GM11168 (cell line): ENCODE results near the gene ENPP5.
"Not testable (repeated sequence)": the region's sequence is repeated elsewhere in the genome, so short reads cannot be mapped to it uniquely, and the experiment has no call there.

Experiments
- in situ Hi-C: fragments of 300-500 bp; cut with MboI; formaldehyde crosslinking; loops from one replicate; pipeline ENCODE4 v1.12.0; 2022; ENCODE audit warnings: low sequenced_read_pairs; ENCODE audit not compliant: unreplicated experiment

Gene ENPP5

DNA sequence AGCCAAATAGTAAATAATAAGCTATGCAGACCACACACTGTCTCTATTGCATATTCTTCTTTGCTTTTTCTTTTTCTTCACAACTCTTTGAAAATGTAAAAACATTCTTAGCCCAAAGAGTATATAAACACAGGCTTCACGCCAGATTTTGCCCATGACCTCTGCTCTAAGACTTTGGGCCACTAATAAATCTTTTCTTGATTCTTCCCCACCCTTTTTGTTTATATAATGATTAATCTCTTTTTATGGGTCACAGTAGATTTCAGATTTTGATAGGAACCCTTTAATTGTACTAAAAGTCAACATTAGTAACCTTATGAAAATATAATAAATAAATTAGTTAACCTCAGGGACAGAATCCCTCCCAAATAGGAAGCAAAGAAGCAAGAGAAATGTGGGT is 15.8 kb upstream of the ENPP5 start:
- in situ Hi-C loops: loop anchor here (10.0 to 25.0 kb wide), 2 partner anchors 52 to 1874 kb away; partner anchors contain the start of gene AARS2

DNA sequence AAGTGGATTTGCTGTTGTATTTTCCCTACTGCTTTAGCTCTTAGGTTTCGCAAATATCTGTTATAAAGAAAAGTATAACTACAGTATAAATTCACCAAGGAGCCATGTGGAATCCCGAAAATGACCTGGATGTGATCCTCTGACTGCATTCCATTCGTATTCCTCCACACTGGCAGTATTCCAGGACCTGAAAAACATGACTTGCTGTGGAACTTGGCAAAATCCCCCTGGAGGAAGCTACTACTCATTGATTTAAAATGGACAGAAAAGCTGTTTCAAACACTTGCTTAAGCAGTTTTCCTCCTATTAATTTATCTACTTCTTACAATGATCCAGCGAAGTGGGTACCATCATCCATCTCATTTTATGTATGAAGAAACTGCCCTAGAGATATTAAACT is 13.3 kb upstream of the ENPP5 start:
- in situ Hi-C loops: loop anchor here (10.0 to 25.0 kb wide), 2 partner anchors 49 to 1872 kb away; partner anchors contain the start of gene AARS2

GRCh38 chr6:46175976-46176375 is 5.2 kb upstream of the ENPP5 start:
- in situ Hi-C loops: loop anchor here (25.0 kb wide), 1 partner anchor 1864 kb away; the partner anchor contains the start of gene AARS2

GRCh38 chr6:46175446-46175845 is 4.7 kb upstream of the ENPP5 start:
- in situ Hi-C loops: loop anchor here (25.0 kb wide), 1 partner anchor 1863 kb away; the partner anchor contains the start of gene AARS2

GRCh38 chr6:46174904-46175303 is 4.1 kb upstream of the ENPP5 start:
- in situ Hi-C loops: loop anchor here (25.0 kb wide), 1 partner anchor 1863 kb away; the partner anchor contains the start of gene AARS2

DNA sequence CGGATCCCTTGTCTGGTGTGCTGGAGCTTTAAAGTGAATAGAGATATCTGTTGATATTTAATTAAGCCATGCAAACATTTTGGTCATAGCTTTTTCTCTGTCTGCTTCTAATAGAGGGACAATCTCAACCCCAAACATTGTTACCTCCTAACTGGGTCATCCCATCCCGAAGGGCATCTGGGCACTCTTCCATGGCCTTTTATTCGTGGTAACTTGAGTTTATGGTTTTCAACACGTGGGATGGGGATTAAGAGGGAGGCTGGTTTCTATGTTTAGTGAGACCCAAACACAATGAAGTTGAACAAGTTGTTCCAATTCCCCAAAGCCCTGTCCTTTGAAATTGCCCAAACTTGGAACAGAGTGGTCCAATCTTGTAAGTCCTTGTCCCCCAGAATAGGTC is 1.4 kb upstream of the ENPP5 start:
- in situ Hi-C loops: no loop called here

DNA sequence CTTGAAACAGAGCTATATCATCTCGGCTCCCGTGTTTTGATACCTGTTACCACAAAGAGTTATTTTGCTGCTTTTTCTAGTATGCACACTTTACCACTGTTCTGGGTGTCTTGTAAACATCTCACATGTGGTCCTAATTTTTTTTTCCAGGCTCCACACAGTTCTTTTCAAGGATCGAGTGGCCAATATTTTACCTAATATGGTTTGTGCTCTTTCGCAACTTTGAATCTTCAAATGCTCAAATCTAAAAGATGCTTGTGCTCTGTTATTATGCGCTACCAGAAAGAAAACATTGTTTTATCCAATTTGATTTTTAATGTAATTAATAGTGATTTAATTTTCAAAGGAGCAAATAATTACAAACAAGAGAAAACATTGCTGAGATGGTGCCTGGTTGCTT is 10.7 kb downstream of the ENPP5 start:
- in situ Hi-C loops: no loop called here

GRCh38 chr6:46159229-46159628 is 11.6 kb downstream of the ENPP5 start:
- in situ Hi-C loops: no loop called here

- in situ Hi-C loops: no loop called here
These were observed 14.1 kb downstream of the ENPP5 start for GRCh38 chr6:46156701-46157100.

DNA sequence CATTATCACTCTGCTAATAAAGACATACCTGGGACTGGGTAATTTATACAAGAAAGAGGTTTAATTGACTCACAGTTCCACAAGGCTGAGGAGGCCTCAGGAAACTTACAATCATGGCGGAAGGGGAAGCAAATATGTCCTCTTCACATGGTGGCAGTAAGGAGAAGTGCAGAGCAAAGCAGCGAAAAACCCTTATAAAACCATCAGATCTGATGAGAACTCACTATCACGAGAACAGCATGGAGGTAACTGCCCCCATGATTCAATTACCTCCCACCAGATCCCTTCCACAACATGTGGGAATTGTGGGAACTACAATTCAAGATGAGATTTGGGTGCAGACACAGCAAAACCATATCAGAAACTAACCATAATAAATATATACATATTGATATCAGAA is 21.7 kb downstream of the ENPP5 start:
- in situ Hi-C loops: not testable (repeated sequence)

DNA sequence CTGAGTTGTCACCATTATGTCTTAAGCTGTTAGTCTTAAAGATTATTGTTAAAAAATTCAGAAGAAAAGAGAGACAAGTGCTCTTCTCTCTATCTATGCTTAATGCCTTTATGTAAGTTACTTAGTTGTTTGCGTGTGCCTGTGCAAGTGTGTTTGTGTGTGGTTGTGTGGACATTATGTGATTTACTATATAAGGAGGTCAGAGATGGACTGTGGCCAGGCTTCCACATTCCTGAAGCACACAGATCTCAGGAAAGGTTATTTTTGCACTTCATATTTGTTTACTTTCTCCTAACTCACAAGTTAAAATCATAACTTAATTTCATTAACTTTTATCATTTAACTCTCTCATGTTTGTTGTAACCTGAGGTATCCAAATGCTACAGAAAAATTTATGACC is 26.5 kb downstream of the ENPP5 start:
- in situ Hi-C loops: no loop called here

- in situ Hi-C loops: loop anchor here (10.0 kb wide), 1 partner anchor 47 kb away; no protein-coding TSS in a partner anchor
These were observed 32.5 kb downstream of the ENPP5 start for GRCh38 chr6:46138281-46138680.

DNA sequence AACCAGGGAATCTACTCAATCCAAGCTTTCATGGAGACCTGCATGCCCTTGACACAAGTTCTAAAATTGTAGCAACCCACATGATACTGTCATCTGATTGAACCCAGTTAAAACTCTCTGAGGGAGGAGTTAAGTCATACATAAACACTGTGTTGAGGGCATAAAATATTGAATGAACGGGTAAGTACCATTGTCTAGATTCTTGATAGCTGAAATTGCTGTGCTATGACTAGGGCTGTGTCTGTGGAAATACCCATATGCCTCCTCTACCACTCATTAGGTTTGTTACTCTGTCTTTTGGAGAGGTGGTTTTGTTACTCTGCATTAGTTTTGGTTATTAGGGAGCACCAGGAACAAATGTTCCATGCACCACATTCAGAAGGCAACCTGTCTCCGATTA is 33.4 kb downstream of the ENPP5 start:
- in situ Hi-C loops: loop anchor here (10.0 kb wide), 1 partner anchor 47 kb away; no protein-coding TSS in a partner anchor

GRCh38 chr6:46136831-46137230 is 33.9 kb downstream of the ENPP5 start:
- in situ Hi-C loops: loop anchor here (10.0 kb wide), 1 partner anchor 48 kb away; no protein-coding TSS in a partner anchor

GRCh38 chr6:46135176-46135575 is 35.6 kb downstream of the ENPP5 start:
- in situ Hi-C loops: loop anchor here (10.0 kb wide), 1 partner anchor 50 kb away; no protein-coding TSS in a partner anchor

GRCh38 chr6:46134216-46134615 is 36.6 kb downstream of the ENPP5 start:
- in situ Hi-C loops: loop anchor here (10.0 kb wide), 1 partner anchor 51 kb away; no protein-coding TSS in a partner anchor

GRCh38 chr6:46131291-46131690 is 39.5 kb downstream of the ENPP5 start:
- in situ Hi-C loops: loop anchor here (10.0 kb wide), 1 partner anchor 54 kb away; no protein-coding TSS in a partner anchor

GRCh38 chr6:46130666-46131065 is 40.1 kb downstream of the ENPP5 start:
- in situ Hi-C loops: loop anchor here (10.0 kb wide), 1 partner anchor 54 kb away; no protein-coding TSS in a partner anchor

- in situ Hi-C loops: loop anchor here (10.0 kb wide), 1 partner anchor 55 kb away; no protein-coding TSS in a partner anchor
These were observed 40.9 kb downstream of the ENPP5 start, which contains the start of gene ENPP4 for GRCh38 chr6:46129629-46130511. ENPP4 (plus strand) TSS chr6:46129989; CDS start chr6:46139584, 9,595 bp downstream.

DNA sequence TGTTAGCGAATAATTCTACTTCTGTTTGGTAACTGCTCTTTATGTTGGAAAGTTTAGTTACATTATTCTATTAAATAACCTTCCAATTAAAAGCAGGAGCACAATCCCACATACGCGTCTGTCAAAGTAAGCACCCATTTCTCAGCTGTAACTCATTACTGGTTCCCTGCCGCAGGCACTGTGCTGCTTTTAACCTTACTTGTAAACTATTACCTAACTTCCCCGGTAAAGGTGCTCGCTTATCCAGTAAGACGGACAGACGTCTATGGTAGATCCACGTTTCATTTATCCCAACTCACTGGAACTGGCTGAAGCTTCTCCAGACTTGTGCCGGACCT is 41.5 kb downstream of the ENPP5 start:
- in situ Hi-C loops: no loop called here

- in situ Hi-C loops: no loop called here
These were observed 42.3 kb downstream of the ENPP5 start for GRCh38 chr6:46128476-46128875.
